GM12891 (cell line): Measurements from ENCODE around the gene MAX.

ENCODE experiments used
- PAX5 ChIP-seq: IDR thresholded peaks from 2 replicates; pipeline ENCODE4 v1.6.1; 2011; ENCODE audit warnings: low read length, moderate library complexity, mild to moderate bottlenecking; ENCODE audit not compliant: insufficient read depth, severe bottlenecking
- POLR2A ChIP-seq: IDR thresholded peaks from 2 replicates; pipeline ENCODE4 v1.6.1; 2011; ENCODE audit warnings: low read depth, low read length, control low read depth
- POLR2AphosphoS5 ChIP-seq: IDR thresholded peaks from 2 replicates; pipeline ENCODE4 v1.6.1; 2011; ENCODE audit warnings: low read depth, low read length, control low read depth
- TAF1 ChIP-seq: IDR thresholded peaks from 2 replicates; pipeline ENCODE4 v1.6.1; 2011; ENCODE audit warnings: low read depth, low read length, control low read depth

DNA sequence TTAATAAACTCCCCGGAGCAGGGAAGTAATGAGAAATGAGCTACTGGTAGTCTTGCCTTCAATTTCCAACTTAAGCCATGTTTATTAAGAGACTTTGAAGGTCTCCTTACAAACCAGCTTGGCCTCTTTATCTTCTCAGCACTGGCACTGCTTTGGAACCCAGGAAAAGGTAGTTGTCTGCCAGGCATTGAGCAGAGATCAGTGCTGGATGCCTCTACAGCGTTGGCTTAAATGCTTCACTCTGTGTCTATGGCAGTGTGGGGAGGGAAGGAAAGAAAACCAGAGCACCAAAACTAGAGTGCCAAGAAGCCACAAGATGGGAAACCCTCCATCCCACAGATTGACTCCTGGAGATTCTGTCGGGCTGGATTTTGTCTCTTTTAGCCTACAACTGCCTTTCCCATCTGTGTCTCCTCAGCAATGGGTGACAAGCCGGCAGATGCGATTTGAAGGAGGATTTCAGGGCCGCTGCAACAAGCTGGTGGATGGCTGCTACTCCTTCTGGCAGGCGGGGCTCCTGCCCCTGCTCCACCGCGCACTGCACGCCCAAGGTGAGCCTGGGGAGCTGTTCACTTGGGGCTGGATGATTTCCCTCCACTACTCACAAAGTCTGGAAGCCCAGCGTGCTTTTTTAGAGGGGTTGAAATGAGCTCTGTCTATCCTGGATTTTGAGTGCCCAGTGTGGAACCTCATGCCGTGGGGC is 58.3 kb downstream of the MAX start:
- no peak for TF ChIP-seq TAF1
- TF ChIP-seq PAX5 = no peak
- TF ChIP-seq POLR2A = no peak
- no peak for TF ChIP-seq POLR2AphosphoS5
